ENCODE data around the gene UPK1A. TPM values are rescaled to one million over a fixed set of nuclear protein-coding genes. Genes with fewer than 3 reads are reported as not detected.

Gene UPK1A
- total RNA-seq, 2 experiments from 2014 or later, result not detected

- no peak for TF ChIP-seq CTCF (conservative IDR thresholded peaks at IDR 0.05; ENCODE audit: low read length)
- TF ChIP-seq EZH2phosphoT487 (IDR thresholded peaks at IDR 0.05; ENCODE audit: borderline replicate concordance, low read depth, low read length), result no peak
- POLR2A ChIA-PET, result interaction anchor here (0.6 to 1.8 kb wide), 2 partner anchors 12 to 128 kb away, joined by 4 to 5 read pairs; no protein-coding TSS in a partner anchor
- Histone ChIP-seq H3K4me1 (ENCODE audit: insufficient read depth, low read length, poor library complexity, severe bottlenecking) (peaks cover 46% of the 10 kb centered on the region), H3K4me2 (ENCODE audit: low read length) (peak overlapping the region; percentile 97), H3K36me3 (ENCODE audit: insufficient read depth, low read length) (peaks cover 13% of the 10 kb centered on the region), H3K27ac (ENCODE audit: low read depth, low read length, poor library complexity, severe bottlenecking) (no peak overlapping the region), H3K79me2 (ENCODE audit: insufficient read depth, low read depth, low read length) (no peaks in the 10 kb centered on the region), H2AFZ (ENCODE audit: low read length) (no peak overlapping the region), H4K20me1 (ENCODE audit: insufficient read depth, low read length) (no peaks in the 10 kb centered on the region), H3K9me2 (ENCODE audit: insufficient read depth, low read length) (no peaks in the 10 kb centered on the region), H3K9me3 (ENCODE audit: low read length) (no peaks in the 10 kb centered on the region), H3K4me3 (ENCODE audit: low read depth, low read length, poor library complexity, severe bottlenecking) (no peak overlapping the region)
- no TSS peak for BruUV-seq (replicated peaks)
- no peak for DNase-seq (ENCODE audit: low spot score)
- intact Hi-C loops (cut with micrococcal nuclease; ENCODE audit: unreplicated experiment), result loop anchor here (10.0 kb wide), 1 partner anchor 412 kb away; the partner anchor contains the start of genes THAP8 and WDR62
- CTCF ChIA-PET (ENCODE audit: unreplicated experiment), result no interaction called here
These were observed 24.0 kb upstream of the UPK1A start for GRCh38 chr19:35642312-35642711.

- TF ChIP-seq CTCF (conservative IDR thresholded peaks at IDR 0.05; ENCODE audit: low read length), result no peak
- no peak for TF ChIP-seq EZH2phosphoT487 (IDR thresholded peaks at IDR 0.05; ENCODE audit: borderline replicate concordance, low read depth, low read length)
- peak; percentile 26 for DNase-seq (ENCODE audit: low spot score)
- Histone ChIP-seq H3K27ac (ENCODE audit: low read depth, low read length, poor library complexity, severe bottlenecking) (peak overlapping the region; percentile 65), H3K9me2 (ENCODE audit: insufficient read depth, low read length) (no peaks in the 10 kb centered on the region), H3K9me3 (ENCODE audit: low read length) (no peaks in the 10 kb centered on the region), H3K4me2 (ENCODE audit: low read length) (peak overlapping the region; percentile 97), H3K79me2 (ENCODE audit: insufficient read depth, low read depth, low read length) (no peaks in the 10 kb centered on the region), H2AFZ (ENCODE audit: low read length) (peak overlapping the region; percentile 89), H3K4me1 (ENCODE audit: insufficient read depth, low read length, poor library complexity, severe bottlenecking) (peaks cover 51% of the 10 kb centered on the region), H4K20me1 (ENCODE audit: insufficient read depth, low read length) (no peaks in the 10 kb centered on the region), H3K4me3 (ENCODE audit: low read depth, low read length, poor library complexity, severe bottlenecking) (peak overlapping the region; percentile 72), H3K36me3 (ENCODE audit: insufficient read depth, low read length) (peaks cover 8% of the 10 kb centered on the region)
- intact Hi-C loops (cut with micrococcal nuclease; ENCODE audit: unreplicated experiment), result loop anchor here (10.0 kb wide), 1 partner anchor 412 kb away; the partner anchor contains the start of genes THAP8 and WDR62
- POLR2A ChIA-PET, result interaction anchor here (0.6 to 1.8 kb wide), 4 partner anchors 13 to 323 kb away, joined by 3 to 5 read pairs (median 4); no protein-coding TSS in a partner anchor
- no TSS peak for BruUV-seq (replicated peaks)
- CTCF ChIA-PET (ENCODE audit: unreplicated experiment), result interaction anchor here (0.6 kb wide), 1 partner anchor 45 kb away, joined by 3 read pairs; no protein-coding TSS in a partner anchor
These were observed 23.5 kb upstream of the UPK1A start for GRCh38 chr19:35642798-35643254.
